ENCODE measurements around the gene NSUN2.

NSUN2 gene

DNA sequence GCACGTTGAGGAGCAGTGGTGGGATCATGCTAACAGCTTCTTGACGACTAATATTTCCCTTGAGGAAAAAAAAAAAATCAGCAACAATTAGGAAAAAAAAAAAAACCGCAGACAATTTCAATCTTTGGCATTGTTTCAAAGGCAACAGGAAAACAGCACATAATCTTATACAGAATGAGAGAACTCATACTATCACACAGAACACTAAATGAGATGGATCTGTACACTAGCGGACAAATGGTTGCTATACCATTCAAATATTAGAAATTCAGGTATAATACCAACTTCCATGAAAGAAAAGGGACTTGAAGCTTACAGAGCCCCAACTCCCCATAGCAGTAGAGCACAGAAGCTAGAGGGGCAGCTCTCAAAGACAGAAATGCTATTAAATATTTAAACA is 9.6 kb downstream of the NSUN2 start:
- Histone ChIP-seq H3K27me3 (ENCODE audit: control insufficient read depth in 1 of 2, insufficient read depth in 2 of 2, low read length in 2 of 2) (no peaks in the 10 kb centered on the region), H3K4me3 (ENCODE audit: low read depth in 1 of 2, low read length in 2 of 2) (no peak overlapping the region), H3K36me3 (ENCODE audit: insufficient read depth, low read length) (peaks cover 56% of the 10 kb centered on the region), H3K4me1 (ENCODE audit: insufficient read depth, low read length) (no peaks in the 10 kb centered on the region), H3K27ac (ENCODE audit: low read depth, low read length) (no peak overlapping the region), H3K9ac (ENCODE audit: low read length) (no peak overlapping the region), H3K9me3 (ENCODE audit: low read length) (no peaks in the 10 kb centered on the region)

DNA sequence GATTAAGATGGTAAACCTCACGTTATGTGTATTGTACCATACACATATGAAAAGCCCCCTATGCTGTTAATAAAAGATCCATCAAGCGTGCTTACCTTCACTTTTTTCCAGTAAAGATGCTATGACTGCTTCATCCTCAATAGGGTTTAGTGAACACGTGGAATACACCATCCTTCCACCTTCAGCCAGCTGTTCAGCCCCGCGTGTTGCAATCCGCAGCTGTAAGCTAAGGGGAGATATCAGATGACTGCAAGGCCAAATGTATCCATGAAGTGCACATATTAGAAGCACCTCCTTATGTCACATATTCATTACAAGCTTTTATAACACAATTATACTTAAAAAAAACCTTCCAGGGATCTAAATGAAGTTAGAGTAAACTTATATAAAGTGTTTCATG is 16.2 kb downstream of the NSUN2 start:
- Histone ChIP-seq H3K27me3 (ENCODE audit: control insufficient read depth in 1 of 2, insufficient read depth in 2 of 2, low read length in 2 of 2) (no peaks in the 10 kb centered on the region), H3K4me3 (ENCODE audit: low read depth in 1 of 2, low read length in 2 of 2) (no peak overlapping the region), H3K9ac (ENCODE audit: low read length) (no peak overlapping the region), H3K9me3 (ENCODE audit: low read length) (no peaks in the 10 kb centered on the region), H3K4me1 (ENCODE audit: insufficient read depth, low read length) (no peaks in the 10 kb centered on the region), H3K27ac (ENCODE audit: low read depth, low read length) (no peak overlapping the region), H3K36me3 (ENCODE audit: insufficient read depth, low read length) (peaks cover 73% of the 10 kb centered on the region)

DNA sequence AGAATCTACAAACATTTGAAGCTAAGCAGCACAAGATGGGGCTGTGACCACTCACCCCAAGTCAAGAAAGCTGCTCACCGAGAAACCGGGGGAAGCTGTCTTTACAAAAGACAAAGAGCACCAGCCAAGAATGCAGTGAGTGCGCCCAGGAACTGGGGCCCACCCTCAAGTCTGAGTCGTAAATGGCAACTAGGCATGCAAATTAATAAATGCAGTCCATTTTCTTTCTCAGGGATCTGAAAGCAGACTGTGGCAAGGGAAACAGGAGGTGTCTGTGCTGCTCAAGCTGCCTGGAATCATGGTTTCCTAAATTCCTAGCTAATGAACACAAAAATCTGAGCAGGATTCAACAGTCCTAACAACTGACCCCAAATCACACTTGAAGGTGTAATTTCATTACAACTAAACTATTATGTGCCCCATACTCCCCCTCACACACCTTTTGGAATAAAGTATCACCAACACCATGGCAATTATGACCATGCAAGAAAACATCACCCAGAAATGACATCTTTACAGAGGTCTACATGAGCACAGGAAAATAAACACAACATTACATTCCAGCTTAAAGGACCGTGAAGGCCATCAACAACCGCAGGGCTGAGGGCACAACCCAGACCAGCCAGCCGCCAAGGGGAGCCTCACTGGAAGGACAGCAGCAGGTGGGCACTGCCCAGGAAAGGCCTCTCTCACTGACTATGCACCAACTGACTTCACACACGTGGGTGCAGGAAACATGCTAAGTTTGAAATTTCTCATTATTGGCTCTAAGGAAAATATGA is 17.6 kb downstream of the NSUN2 start:
- Histone ChIP-seq H3K27ac (ENCODE audit: low read depth, low read length) (no peak overlapping the region), H3K9ac (ENCODE audit: low read length) (no peak overlapping the region), H3K4me3 (ENCODE audit: low read depth in 1 of 2, low read length in 2 of 2) (no peak overlapping the region), H3K36me3 (ENCODE audit: insufficient read depth, low read length) (peaks cover 75% of the 10 kb centered on the region), H3K4me1 (ENCODE audit: insufficient read depth, low read length) (no peaks in the 10 kb centered on the region), H3K27me3 (ENCODE audit: control insufficient read depth in 1 of 2, insufficient read depth in 2 of 2, low read length in 2 of 2) (no peaks in the 10 kb centered on the region), H3K9me3 (ENCODE audit: low read length) (no peaks in the 10 kb centered on the region)

DNA sequence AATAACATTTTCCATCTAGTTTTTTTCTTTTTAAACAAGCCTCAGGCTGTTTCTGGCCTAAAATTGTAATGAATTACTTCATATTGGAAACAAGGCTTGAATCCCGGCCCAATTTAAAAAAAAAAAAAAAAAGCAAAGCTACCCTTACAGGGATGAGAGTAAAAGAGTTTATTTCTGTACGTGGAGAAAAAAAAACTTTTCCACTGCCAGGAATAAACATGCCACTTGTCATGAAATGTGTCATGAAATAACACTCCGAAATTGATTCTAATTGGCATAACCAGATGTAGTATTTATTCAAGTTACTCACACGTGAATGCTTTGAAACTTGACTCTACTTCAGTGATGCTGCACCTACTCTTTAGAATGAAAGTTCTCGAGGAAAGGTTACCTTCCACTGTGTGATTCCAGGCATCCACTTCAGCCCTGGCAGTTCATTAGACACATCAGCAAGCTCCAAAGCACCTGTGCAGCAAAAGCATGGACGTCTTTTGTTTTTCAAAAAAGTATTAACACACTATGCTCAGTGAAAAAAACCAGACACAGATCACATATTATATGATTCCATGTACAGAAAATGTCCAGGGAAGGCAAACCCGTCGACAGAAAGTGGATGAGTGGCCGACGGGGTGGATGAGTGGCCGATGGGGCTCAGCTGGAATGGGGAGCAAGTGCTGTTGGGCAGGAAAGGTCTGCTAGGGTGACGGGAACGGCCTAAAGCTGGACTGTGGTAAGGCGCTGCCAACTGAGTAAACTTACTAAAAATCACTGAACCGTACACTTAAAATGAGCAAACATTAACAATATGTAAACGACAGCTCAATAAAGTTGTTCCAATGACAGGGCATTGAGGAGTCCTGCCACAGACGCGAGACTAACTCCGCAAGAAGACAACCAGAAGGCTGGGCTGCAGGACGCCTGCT is 21.2 kb downstream of the NSUN2 start:
- Histone ChIP-seq H3K27ac (ENCODE audit: low read depth, low read length) (no peak overlapping the region), H3K4me1 (ENCODE audit: insufficient read depth, low read length) (no peaks in the 10 kb centered on the region), H3K4me3 (ENCODE audit: low read depth in 1 of 2, low read length in 2 of 2) (no peak overlapping the region), H3K36me3 (ENCODE audit: insufficient read depth, low read length) (peaks cover 82% of the 10 kb centered on the region), H3K9ac (ENCODE audit: low read length) (no peak overlapping the region), H3K9me3 (ENCODE audit: low read length) (no peaks in the 10 kb centered on the region), H3K27me3 (ENCODE audit: control insufficient read depth in 1 of 2, insufficient read depth in 2 of 2, low read length in 2 of 2) (no peaks in the 10 kb centered on the region)

DNA sequence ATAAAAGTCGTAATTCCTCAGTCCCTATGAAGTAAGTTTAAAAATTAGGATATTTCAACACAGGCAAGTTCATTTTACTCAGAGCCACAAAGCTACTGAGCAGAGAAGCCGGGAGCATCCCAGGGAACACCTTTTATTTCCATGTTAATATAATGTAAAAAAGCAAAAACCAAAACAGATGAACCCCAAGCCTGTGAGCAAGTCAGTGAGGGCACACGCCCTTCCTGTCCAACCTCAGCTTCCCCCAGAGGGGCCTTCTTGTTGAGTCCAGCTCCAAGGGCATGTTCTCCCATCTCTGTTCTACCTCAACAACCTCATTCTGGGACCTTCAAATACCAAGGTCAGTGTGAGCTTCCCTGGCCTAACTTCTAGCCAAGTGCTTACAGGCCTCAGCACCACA is 24.8 kb downstream of the NSUN2 start:
- H3K9me3 ChIP-seq (ENCODE audit: low read length) = no peaks in the 10 kb centered on the region
- no peaks in the 10 kb centered on the region for H3K27me3 ChIP-seq (ENCODE audit: control insufficient read depth in 1 of 2, insufficient read depth in 2 of 2, low read length in 2 of 2)
- H3K4me1 ChIP-seq (ENCODE audit: insufficient read depth, low read length) = no peaks in the 10 kb centered on the region
- H3K36me3 ChIP-seq (ENCODE audit: insufficient read depth, low read length) = peaks cover 84% of the 10 kb centered on the region
- H3K27ac ChIP-seq (ENCODE audit: low read depth, low read length) = no peak overlapping the region
- no peak overlapping the region for H3K4me3 ChIP-seq (ENCODE audit: low read depth in 1 of 2, low read length in 2 of 2)
- H3K9ac ChIP-seq (ENCODE audit: low read length) = no peak overlapping the region

DNA sequence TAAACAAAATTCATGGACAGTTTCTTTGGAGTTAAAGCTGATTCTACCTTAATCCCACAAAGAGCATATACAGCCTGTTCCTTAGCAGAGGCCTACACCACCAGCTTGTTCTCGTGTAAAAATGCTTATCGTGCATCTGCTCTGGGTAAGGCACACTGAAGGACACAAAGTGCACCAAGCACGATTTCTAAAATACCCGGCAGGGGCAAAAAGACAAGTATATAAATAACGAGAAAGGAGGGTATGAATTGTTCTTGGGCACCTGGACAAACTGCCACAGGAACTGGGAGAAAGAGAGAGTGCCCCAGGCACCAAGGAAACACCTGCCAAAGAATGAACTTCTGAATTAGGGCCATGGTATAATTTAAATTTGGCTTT is 25.3 kb downstream of the NSUN2 start:
- H3K4me1 ChIP-seq (ENCODE audit: insufficient read depth, low read length) = no peaks in the 10 kb centered on the region
- H3K36me3 ChIP-seq (ENCODE audit: insufficient read depth, low read length) = peaks cover 84% of the 10 kb centered on the region
- H3K4me3 ChIP-seq (ENCODE audit: low read depth in 1 of 2, low read length in 2 of 2) = no peak overlapping the region
- no peaks in the 10 kb centered on the region for H3K9me3 ChIP-seq (ENCODE audit: low read length)
- no peak overlapping the region for H3K27ac ChIP-seq (ENCODE audit: low read depth, low read length)
- no peaks in the 10 kb centered on the region for H3K27me3 ChIP-seq (ENCODE audit: control insufficient read depth in 1 of 2, insufficient read depth in 2 of 2, low read length in 2 of 2)
- no peak overlapping the region for H3K9ac ChIP-seq (ENCODE audit: low read length)

DNA sequence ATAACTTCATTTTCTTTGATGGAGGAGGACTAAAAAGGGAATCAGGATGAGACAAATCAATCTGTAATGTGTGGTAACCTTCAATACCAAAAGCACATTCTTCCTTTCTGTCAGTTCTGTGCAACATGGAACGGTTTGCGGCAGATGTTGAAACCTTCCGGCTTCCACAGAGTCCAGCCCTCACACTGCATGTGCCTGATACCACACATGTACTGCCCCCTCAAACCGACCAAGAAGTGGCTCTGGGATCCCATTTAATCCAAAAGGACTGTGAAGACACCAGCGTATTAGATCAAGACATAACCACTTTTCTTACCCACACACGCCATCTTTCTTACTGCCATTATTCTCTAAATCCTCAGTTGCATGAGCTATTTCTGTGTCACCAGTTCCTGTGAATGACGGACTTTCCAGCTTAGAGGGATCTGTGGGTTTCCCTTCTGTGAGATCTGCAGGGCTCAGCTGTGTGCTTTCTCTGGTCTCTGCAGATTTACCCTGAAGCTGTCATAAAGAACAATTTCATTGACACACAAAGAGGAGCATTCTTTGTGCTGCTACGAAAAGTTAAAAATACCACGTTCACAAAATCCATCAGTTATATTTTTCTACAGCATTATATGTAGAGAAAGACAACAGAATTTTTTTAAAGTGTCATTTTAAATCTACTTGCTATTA is 25.8 kb downstream of the NSUN2 start:
- no peaks in the 10 kb centered on the region for H3K9me3 ChIP-seq (ENCODE audit: low read length)
- H3K27me3 ChIP-seq (ENCODE audit: control insufficient read depth in 1 of 2, insufficient read depth in 2 of 2, low read length in 2 of 2) = no peaks in the 10 kb centered on the region
- H3K4me1 ChIP-seq (ENCODE audit: insufficient read depth, low read length) = no peaks in the 10 kb centered on the region
- no peak overlapping the region for H3K9ac ChIP-seq (ENCODE audit: low read length)
- peaks cover 85% of the 10 kb centered on the region for H3K36me3 ChIP-seq (ENCODE audit: insufficient read depth, low read length)
- no peak overlapping the region for H3K27ac ChIP-seq (ENCODE audit: low read depth, low read length)
- no peak overlapping the region for H3K4me3 ChIP-seq (ENCODE audit: low read depth in 1 of 2, low read length in 2 of 2)

DNA sequence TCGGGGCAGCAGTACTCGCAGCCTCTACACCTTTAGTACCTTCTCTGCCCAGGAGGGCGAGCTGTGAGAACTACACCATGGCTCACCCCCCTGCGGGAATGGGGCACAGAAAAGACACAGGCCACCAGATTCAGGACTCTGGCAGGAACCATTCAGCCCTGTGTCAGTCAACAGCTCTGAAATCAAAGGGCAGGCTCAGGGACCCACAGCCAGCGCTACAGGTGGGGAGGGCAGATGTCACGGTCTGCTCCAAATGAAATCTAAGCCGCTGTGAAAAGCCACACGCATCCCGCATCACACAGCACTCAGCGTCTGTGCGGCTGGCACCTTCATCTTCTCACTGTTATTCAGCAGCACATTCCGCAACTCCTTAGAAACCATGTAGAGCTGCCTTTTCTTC is 27.9 kb downstream of the NSUN2 start:
- Histone ChIP-seq H3K27me3 (ENCODE audit: control insufficient read depth in 1 of 2, insufficient read depth in 2 of 2, low read length in 2 of 2) (no peaks in the 10 kb centered on the region), H3K36me3 (ENCODE audit: insufficient read depth, low read length) (peaks cover 85% of the 10 kb centered on the region), H3K4me1 (ENCODE audit: insufficient read depth, low read length) (no peaks in the 10 kb centered on the region), H3K4me3 (ENCODE audit: low read depth in 1 of 2, low read length in 2 of 2) (no peak overlapping the region), H3K9me3 (ENCODE audit: low read length) (no peaks in the 10 kb centered on the region), H3K9ac (ENCODE audit: low read length) (no peak overlapping the region), H3K27ac (ENCODE audit: low read depth, low read length) (no peak overlapping the region)

DNA sequence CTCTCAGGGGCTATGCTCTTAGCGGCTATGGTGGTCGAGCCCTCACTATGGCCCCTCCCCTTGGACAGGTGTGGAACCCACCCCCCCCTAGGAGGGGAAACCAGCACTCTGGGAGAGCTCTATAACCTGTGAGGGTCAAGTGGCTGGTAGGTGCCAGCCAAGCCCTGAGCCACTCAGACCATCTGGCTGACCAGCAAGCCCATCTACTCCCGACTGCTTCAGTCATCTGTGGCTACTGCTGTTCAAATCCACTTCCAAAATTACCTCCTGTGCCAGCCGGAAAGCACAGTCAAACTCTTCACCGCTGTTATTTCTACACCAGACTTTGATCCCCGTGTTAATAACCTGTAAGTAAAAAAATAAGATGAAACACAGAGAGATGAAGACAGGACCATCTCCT is 28.5 kb downstream of the NSUN2 start:
- H3K36me3 ChIP-seq (ENCODE audit: insufficient read depth, low read length) = peaks cover 84% of the 10 kb centered on the region
- no peak overlapping the region for H3K9ac ChIP-seq (ENCODE audit: low read length)
- H3K4me3 ChIP-seq (ENCODE audit: low read depth in 1 of 2, low read length in 2 of 2) = no peak overlapping the region
- no peaks in the 10 kb centered on the region for H3K9me3 ChIP-seq (ENCODE audit: low read length)
- H3K27me3 ChIP-seq (ENCODE audit: control insufficient read depth in 1 of 2, insufficient read depth in 2 of 2, low read length in 2 of 2) = no peaks in the 10 kb centered on the region
- H3K27ac ChIP-seq (ENCODE audit: low read depth, low read length) = no peak overlapping the region
- H3K4me1 ChIP-seq (ENCODE audit: insufficient read depth, low read length) = no peaks in the 10 kb centered on the region

DNA sequence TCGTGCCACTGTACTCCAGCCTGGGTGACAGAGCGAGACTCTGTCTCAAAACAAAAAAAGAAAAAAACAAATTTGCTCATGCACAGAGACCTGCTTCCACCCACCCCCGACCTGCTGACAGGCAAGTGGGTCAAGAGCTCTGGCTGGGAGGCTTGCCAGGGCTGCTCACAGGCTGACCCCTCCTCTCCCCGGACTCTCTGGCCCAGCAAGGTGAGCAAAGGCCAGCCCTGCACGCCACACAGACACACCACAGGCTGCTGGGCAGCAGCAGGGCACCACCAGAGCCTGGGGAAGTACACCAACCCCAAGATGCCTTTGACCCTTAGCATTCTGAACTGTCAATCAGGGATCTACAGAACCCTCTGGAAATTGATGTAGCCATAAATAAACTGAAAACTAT is 29.2 kb downstream of the NSUN2 start:
- Histone ChIP-seq H3K9me3 (ENCODE audit: low read length) (no peaks in the 10 kb centered on the region), H3K36me3 (ENCODE audit: insufficient read depth, low read length) (peaks cover 81% of the 10 kb centered on the region), H3K27me3 (ENCODE audit: control insufficient read depth in 1 of 2, insufficient read depth in 2 of 2, low read length in 2 of 2) (no peaks in the 10 kb centered on the region)

DNA sequence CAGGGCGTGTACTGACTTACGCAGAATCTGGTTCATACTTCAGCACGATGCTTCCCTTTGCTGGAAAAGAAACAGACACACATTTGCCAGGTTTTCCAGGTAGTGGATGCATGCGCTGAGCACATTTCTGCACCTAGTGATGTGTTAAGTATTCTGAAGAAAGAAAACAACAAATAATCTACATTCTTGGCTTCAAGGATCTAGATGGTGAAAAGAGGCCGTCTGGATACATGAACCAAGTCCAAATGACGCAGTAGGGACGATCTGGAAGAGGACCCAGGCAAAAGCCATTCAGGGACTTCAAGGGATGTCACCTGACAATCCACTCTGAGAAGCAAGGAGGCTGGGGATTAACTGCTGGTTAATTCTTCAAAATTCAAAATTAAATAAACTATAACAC is 30.4 kb downstream of the NSUN2 start:
- Histone ChIP-seq H3K36me3 (ENCODE audit: insufficient read depth, low read length) (peaks cover 71% of the 10 kb centered on the region), H3K27ac (ENCODE audit: low read depth, low read length) (no peak overlapping the region), H3K27me3 (ENCODE audit: control insufficient read depth in 1 of 2, insufficient read depth in 2 of 2, low read length in 2 of 2) (no peaks in the 10 kb centered on the region), H3K9me3 (ENCODE audit: low read length) (no peaks in the 10 kb centered on the region), H3K9ac (ENCODE audit: low read length) (no peak overlapping the region), H3K4me3 (ENCODE audit: low read depth in 1 of 2, low read length in 2 of 2) (no peak overlapping the region), H3K4me1 (ENCODE audit: insufficient read depth, low read length) (peaks cover 9% of the 10 kb centered on the region)

More for the DNA sequence above, 29.2 kb downstream of the NSUN2 start:
- H3K9ac ChIP-seq (ENCODE audit: low read length) = no peak overlapping the region
- no peak overlapping the region for H3K27ac ChIP-seq (ENCODE audit: low read depth, low read length)
- H3K4me3 ChIP-seq (ENCODE audit: low read depth in 1 of 2, low read length in 2 of 2) = no peak overlapping the region
- H3K4me1 ChIP-seq (ENCODE audit: insufficient read depth, low read length) = peaks cover 1% of the 10 kb centered on the region
